GM19468 (cell line): ENCODE results near the gene MKNK2.
"Not testable (repeated sequence)": the region's sequence is repeated elsewhere in the genome, so short reads cannot be mapped to it uniquely, and the experiment has no call there.

Source experiments
- ATAC-seq: cut with Tn5 transposase; IDR thresholded peaks from one replicate; pipeline ENCODE4 v1.9.1; 2021; ENCODE audit warnings: mild to moderate bottlenecking, moderate library complexity, moderate number of reproducible peaks; ENCODE audit not compliant: unreplicated experiment; ENCODE audit errors: extremely low read depth

MKNK2 gene

DNA sequence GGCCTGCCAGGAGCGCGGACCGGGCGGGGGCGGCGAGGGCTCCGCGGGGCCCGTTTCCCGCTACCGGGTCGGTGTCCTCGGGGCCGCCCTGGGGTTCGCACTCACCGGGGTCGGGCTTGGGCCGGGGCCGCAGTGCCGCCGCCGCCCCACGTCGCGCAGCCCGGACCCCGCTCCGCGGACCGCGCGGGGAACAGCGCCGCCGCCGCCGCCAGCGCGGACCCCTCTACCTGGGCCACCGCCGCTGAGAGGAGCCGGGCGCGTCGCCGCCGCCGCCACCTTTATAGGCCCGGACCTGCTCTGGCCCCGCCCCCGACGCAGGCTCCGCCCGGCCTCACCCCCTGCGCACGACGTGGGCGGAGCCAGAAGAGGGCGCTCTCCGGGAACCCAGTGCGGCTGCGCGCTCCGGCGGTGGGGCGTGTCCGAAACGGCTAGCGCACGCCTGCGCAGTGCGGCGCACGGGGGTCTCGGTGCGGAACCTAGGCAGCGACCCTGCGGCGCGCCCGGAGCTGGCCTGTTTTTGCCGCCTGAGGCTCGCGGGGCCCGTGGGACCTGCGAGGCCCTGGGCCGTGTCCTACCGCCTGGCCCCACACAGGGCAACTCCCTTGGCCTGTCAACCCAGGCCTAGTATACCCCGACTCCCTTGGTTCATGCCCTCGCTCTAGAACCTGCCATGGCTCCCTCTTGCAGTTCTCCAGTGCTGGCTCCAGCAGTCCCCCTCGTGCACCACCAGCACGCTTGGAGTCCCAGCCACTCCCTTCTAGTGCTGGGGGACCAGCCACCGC is at the start of gene MKNK2:
Gene MKNK2 (minus strand): TSS at position 254 of the 782 bp plus-strand sequence. CDS start 393 bp downstream, outside the sequence.
- peak; percentile 27 for ATAC-seq

DNA sequence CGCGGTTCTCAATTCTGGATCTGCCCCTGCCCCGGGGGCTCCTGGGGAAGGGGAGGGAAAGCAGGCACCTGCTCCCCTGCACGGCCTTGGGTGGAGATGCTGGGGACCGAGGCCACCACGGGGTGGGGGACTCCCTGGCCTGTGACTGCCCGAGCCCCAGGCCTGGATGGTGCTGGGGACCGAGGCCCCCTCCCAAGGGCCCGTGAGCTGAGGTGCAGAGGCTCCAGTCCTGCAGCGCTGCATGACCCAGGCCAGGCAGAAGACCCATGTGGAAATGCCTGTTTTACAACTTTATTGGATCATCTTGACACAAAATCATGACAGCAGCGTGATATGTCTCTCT is 49.6 kb upstream of the MKNK2 start:
- no peak for ATAC-seq

DNA sequence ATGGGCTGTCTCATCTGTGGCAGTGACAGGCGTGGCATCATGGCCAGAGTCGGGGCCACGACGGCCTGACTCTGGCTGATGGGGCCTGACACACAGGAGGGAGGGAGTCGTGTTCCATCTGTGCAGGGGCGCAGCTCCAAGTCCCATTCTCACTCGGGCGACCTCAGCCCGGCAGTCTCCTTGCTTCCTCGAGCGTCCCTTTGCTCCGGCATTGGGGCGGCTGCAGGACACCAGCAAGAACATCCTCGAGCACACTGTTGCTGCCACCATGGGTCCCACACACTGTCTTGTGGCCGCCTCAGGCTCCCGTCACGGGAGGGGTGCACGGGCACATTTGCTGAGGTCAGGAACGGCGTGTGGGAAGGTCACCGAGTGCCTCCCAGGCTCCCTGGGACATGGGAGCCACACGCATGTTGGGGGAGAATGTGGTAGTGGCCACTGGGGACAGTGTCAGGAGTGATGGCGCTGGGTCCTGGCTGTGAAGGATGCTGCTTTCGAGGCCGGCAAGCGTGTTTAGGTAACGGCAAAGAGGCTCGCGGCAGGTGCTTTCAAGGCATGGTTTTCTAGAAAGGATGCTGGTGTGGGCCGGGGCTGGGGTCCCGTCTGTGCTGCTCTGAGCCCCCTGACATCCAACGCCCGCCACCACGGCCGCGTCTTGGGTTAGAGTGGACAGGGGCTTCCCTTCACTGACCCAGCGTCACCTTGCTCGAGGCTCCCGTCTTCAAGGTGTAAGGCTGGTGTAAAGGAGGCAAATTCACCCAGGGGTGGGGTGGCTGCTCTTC is 49.1 kb upstream of the MKNK2 start:
- no peak for ATAC-seq

DNA sequence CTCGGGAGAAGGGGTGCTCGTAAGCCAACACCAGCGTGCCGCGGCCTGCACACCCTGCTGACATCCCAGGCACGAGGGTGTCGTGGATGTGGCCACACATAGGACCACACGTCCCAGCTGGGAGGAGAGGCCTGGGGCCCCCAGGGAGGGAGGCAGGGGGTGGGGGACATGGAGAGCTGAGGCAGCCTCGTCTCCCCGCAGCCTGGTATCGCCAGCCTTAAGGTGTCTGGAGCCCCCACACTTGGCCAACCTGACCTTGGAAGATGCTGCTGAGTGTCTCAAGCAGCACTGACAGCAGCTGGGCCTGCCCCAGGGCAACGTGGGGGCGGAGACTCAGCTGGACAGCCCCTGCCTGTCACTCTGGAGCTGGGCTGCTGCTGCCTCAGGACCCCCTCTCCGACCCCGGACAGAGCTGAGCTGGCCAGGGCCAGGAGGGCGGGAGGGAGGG is 48.0 kb upstream of the MKNK2 start:
- no peak for ATAC-seq

DNA sequence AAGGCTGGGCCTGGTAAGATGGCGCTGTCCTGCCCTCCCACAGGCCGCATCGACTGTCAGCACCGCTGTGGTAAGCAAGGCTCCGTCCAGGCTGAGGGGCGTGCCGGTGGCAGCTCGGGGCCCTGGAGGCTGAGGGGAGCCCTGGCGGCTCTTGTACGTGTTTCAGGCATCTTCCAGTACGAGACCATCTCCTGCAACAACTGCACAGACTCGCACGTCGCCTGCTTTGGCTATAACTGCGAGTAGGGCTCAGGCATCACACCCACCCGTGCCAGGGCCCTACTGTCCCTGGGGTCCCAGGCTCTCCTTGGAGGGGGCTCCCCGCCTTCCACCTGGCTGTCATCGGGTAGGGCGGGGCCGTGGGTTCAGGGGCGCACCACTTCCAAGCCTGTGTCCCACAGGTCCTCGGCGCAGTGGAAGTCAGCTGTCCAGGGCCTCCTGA is 46.9 kb upstream of the MKNK2 start:
- ATAC-seq = no peak

DNA sequence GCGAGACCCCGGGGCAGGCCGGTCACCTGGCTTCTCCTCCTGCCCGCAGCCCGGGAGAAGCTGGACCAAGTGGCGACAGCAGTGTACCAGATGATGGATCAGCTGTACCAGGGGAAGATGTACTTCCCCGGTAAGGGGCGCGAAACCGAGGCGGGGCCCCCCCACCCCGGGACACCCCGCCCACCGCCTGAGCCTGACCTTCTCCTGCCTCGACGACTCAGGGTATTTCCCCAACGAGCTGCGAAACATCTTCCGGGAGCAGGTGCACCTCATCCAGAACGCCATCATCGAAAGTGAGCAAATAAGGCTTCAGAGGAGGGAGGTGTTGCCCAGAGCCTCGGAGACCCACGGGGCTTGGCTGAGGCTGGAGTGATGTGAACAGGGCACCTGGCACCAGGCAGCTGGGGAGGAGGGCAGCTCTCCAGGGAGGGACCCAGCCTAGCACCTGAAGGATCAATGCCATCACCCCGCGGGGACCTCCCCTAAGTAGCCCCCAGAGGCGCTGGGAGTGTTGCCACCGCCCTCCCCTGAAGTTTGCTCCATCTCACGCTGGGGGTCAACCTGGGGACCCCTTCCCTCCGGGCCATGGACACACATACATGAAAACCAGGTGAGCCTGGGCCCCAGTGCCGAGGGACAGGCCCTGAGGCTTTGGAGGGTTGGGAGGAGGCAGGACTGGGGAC is 46.3 kb upstream of the MKNK2 start:
- ATAC-seq = no peak

DNA sequence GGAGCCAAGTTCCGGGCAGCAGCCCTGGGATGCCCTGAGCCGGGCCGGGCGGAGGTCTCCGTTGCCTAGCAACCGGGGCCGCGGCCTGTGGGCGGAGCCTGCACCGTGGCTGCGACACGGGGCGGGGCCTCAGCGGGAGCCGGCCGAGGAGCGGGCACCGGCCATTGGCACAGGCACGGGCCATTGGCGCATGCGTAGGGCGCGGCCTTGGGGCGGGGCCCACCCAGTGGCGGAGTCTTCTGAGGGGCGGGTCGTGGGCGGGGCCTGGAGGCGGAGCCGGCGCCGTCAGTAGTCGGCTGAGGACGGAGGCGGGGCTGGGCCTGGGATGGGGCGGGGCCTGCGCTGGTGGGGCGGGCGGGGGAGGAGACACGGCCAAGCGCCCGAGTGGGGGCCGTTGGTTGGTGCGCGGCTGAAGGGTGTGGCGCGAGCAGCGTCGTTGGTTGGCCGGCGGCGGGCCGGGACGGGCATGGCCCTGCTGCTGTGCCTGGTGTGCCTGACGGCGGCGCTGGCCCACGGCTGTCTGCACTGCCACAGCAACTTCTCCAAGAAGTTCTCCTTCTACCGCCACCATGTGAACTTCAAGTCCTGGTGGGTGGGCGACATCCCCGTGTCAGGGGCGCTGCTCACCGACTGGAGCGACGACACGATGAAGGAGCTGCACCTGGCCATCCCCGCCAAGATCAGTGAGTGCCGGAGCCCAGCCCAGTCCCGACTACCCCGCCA is 45.6 kb upstream of the MKNK2 start, which contains the start of gene IZUMO4:
Gene IZUMO4 (plus strand): TSS at position 436 of the 723 bp plus-strand sequence. CDS start 31 bp downstream, at position 467.
- ATAC-seq = peak; percentile 68

DNA sequence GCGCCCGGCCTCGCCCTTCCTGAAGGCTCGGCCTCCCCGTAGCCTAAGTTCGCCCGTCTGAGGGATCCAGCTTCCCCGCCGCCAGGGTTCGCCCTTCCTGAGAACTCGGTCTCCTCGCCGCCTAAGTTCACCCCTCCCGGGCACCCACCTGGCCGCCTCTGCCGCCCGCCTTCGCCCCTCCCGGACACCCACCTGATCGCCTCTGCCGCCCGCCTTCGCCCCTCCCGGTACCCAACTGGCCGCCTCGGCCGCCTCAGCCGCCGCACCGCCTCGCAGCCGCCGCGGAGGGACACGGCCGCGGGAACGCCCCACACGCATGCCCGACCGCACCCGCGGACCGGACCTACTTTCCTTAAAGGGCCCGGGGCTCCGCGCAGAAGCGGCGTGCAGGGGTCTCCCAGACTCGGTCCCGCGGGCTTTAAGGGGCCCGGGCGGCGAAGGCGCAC is 45.0 kb upstream of the MKNK2 start, which contains the start of gene MOB3A:
Gene MOB3A (minus strand): TSS at position 293 of the 446 bp plus-strand sequence. CDS start 17,766 bp downstream, outside the sequence.
- no peak for ATAC-seq

DNA sequence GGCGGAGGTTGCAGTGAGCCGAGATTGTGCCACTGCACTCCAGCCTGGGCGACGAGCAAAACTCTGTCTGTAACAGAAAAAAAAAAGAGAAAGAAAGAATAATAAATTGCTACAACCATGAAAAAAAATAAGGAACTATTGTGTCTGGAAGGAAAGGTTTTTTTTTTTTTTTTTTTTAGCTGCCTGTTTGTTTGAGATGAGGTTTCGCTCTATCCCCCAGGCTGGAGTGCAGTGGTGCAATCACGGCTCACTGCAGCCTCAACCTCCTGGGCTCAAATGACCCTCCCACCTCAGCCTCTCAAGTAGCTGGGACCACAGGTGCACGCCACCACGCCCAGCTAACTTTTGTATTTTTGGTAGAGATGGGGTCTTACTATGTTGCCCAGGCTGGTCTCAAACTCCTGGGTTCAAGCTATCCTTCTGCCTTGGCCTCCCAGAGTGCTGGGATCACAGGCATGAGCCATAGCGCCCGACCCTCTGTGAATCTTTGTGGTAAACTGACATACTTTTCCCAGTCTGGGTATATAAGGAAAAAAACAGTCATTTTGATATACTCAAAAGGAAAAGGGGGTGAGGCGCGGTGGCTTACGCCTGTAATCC is 41.0 kb upstream of the MKNK2 start:
- ATAC-seq = not testable (repeated sequence)

DNA sequence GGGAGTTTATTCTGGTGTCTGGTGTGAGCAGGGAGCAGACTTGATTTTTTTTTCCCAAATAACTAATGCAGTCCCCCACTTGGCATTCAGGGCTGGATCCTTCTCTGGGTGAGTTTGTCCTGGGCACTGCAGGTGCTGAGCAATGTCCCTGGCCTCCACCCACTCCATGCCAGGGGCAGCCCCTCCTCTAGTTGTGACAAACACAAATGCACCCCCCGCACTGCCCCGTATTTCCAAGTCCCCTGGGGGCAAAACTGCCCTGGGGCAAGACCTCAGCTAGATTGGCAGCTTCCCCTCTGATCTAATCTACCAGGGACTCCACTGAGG is 38.6 kb upstream of the MKNK2 start:
- no peak for ATAC-seq

DNA sequence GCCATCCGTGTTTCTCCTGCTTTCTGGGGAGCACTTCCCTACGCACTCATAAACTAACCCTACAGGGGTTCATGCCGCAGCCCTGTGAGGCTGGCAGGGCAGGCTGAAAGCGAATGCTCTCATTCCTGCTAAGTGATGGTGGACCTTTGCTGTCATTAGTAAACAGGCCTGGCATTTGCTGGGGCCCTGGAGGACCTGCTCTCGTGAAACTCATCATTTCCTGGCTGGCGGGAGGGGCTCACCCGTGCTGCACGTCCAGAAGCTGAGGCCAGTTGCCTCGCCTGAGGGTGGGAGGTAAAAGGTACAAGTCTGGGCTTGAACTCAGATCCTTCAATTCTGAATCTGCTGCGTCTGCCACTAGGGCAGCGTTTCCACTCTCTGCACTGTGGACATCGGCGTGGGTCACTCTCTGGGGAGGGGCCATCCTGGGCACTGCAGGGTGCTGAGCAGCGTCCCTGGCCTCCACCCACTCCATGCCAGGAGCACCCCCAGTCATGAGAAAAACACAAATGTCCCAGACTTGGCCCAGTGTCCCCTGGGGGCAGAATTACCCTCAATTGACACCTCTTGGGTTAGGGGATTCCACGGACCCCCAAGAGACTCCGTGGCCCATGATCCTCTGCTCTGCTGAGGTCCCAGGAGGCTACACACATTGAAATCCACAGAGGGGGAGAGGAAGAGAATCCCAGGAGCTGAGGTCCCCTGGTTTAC is 38.1 kb upstream of the MKNK2 start:
- ATAC-seq = no peak

DNA sequence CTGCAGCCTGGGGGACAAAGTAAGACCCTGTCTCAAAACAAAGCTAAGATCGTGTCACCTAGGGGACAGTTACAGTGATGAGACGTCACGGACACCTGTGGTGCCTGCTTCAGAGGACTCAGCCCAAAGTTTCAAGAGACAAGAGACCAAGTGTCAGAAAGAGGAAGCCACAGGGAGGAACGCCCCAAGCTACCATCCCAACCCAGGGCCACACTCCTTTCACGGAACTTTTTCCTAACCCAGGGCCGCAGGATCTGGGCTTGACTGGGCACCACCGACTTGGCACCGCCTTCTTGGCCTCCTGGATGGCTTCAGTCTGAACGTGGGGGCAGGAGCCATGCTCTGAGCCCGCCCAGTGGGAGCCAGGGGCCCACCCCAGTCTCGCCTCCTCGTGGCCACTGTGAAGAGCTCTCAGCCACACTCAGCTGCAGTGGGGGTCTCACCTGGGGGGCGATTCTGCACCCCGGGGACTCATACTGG is 36.6 kb upstream of the MKNK2 start:
- no peak for ATAC-seq

DNA sequence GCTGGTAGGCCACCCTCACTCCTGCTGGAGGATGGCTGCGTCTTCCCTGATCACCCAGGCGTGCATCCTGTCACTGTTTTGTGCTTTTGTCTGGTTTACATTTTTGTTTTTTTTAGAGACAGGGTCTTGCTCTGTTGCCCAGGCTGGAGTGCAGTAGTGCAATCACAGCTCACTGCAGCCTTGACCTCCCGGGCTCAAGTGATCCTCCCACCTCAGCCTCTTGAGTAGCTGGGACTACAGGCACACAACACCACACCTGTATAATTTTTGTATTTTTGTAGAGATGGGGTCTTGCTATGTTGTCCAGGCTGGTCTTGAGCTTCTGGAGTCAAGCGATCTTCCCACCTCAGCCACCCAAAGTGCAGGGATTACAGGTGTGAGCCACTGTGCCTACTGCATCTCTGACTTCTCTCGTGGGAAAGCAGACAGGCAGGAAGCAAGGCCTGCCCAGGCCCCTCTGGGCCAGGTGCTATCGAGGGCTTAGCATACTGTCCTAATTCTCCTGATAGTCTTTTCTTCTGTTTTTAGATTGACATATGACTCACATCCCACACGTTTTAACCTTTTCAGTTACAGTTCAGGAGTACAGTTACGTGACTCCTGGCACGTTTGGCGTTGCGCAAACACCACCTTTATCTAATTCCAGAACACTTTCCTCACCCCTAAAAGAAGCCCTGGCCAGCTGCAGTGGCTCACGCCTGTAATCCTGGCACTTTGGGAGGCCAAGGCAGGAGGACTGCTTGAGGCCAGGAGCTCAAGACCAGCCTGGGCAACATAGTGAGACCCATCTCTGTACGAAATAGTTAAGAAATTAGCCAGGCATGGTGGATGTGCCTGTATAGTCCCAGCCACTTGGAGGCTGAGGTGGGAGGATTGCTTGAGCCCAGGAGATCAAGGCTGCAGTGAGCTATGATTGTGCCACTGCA is 35.9 kb upstream of the MKNK2 start:
- not testable (repeated sequence) for ATAC-seq

DNA sequence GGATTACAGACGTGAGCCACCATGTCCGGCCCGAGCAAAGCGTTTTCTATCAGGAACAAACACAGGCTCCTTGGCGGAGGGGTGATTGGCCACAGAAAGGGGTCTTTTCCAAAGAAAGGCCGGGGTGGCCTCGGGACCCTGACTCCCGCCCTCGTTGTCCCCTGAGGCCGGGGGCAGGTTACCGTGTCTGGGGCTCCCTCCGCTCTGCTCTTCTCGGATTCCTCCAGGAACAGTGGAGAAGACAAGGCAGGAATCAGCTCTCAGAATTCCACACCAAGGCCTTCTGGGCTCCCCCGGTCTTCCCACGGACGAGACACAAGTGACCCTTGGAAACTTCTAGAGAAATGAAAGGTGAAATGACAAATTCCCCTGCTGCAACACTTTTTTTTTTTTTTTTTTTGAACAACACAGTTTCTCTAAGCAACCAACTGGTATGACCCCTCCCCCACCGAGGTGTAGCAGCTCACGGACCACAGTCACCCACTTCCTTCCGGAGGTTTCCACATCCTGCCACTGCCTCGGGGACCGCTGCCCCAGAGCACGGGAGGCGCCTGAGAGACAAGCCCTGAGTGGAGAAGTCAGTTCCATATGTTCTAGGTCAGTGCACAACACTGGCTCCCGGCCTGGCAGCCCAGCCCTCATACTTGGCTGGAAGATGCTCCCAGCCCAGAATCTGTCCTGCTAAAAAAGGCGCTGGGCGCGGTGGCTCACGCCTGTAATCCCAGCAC is 34.1 kb upstream of the MKNK2 start:
- ATAC-seq = no peak

DNA sequence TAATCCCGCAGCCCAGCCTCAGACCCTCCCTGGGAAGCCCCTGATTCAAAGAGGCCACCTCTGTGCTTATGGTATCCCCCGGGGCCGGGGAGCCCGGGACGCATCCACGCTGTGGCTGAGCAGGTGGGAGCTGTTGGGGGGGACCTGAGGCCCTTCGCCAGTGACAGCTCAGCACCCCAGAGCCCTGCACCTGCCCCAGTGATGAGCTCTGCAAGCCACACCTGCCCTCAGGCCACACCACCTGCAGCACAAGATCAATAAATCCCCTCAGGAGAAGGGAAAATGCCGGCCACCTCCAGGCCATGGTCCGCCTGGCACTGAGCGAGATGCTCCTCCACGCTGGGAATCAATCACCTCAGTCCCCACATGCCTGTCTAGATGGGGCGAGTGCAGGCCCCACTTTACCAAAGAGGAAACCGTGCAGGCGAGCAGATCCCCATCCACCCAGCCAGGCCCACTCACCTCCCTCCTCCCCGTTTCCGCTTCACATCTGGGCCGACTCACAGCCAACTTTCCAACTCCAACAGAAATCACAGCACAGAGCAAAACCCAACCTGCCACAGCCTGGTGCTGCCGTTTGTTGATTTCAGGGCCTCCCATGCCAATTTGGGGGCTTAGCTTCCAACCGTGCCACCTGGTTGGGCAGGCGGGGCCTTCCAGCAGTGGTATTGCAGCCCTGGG is 32.3 kb upstream of the MKNK2 start:
- ATAC-seq = no peak
